GM18505 (cell line): Measurements from ENCODE around the gene NIP7.
"Not testable (repeated sequence)": the region's sequence is repeated elsewhere in the genome, so short reads cannot be mapped to it uniquely, and the experiment has no call there.

Experiments used
- ATAC-seq: cut with Tn5 transposase; IDR thresholded peaks from one replicate; pipeline ENCODE4 v1.9.1; 2021; ENCODE audit not compliant: unreplicated experiment
- POLR2A ChIP-seq: IDR thresholded peaks from 4 replicates; pipeline ENCODE4 v1.6.1; 2011; ENCODE audit warnings: borderline replicate concordance; ENCODE audit not compliant: insufficient read depth, insufficient read length; ENCODE audit errors: extremely low read depth

NIP7 gene

GRCh38 chr16:69345923-69346322 is 6.4 kb downstream of the NIP7 start:
- no peak for TF ChIP-seq POLR2A
- no peak for ATAC-seq

- TF ChIP-seq POLR2A: no peak
- ATAC-seq: no peak
Measured at GRCh38 chr16:69346683-69347082, 7.1 kb downstream of the NIP7 start.

DNA sequence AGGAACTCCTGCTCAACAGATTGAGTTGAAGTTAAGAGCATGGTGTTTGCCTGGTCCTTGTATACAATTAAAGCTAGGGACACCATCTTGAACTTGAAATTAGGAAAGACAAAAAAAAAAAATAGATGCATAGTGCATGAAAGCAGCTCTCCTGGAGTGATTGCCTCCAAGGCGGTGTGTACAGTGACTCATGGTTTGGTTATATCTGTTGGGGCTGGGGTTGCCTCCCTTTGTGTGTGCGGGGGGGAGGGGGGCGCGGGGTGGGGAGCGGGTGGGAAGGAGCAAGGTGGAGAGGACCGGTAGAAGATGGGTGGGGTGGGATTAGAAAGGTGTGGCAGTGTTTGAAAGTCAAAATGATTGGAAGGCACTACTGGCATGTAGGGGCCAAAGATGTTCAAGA is 8.7 kb downstream of the NIP7 start:
- TF ChIP-seq POLR2A: no peak
- no peak for ATAC-seq

DNA sequence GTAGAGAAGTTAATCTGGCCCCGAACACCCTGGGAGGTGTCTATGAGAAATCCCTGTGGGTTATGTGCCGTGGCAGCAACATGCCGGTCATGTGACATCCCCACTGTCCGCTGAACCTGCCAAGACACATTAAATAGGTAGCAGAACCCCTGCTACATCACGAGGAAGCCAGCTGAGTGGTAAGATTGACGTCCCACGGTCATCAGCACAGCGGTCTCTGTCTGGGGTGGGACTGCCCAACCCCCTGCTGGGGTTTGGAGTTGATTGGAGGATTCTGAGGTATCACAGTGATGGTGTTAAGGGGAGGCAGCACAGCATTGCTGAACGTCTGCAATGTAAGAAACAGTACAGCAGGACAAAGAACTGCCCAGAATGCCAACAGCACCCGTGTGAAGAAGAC is 10.0 kb downstream of the NIP7 start:
- no peak for TF ChIP-seq POLR2A
- ATAC-seq: no peak

DNA sequence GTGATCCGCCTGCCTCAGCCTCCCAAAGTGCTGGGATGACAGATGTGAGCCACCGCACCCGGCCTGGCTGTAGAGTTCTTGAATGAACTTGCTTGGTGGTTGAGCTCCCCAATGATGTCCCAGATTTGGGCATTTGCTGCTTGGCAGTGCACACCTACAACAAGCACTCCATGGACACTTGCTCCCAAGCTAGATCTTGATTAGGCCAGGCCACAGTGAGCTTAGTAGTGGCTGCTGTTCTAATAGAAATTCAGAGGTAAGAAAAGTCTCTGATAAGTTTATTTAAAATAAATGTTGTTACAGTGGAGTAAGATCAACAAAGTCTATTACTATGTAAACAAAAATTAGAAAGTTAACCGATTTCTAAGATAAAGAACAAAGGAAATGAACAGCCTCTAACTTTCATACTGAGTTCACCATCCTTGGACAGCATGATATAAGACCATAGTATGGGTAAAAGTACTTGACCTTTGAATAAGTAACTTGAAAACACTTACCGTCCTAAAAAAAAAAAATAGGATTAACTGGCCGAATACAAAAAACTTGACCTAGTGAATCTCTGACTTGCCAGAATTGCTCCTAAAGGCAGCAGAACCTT is 11.1 kb downstream of the NIP7 start:
- ATAC-seq: no peak
- TF ChIP-seq POLR2A: no peak

DNA sequence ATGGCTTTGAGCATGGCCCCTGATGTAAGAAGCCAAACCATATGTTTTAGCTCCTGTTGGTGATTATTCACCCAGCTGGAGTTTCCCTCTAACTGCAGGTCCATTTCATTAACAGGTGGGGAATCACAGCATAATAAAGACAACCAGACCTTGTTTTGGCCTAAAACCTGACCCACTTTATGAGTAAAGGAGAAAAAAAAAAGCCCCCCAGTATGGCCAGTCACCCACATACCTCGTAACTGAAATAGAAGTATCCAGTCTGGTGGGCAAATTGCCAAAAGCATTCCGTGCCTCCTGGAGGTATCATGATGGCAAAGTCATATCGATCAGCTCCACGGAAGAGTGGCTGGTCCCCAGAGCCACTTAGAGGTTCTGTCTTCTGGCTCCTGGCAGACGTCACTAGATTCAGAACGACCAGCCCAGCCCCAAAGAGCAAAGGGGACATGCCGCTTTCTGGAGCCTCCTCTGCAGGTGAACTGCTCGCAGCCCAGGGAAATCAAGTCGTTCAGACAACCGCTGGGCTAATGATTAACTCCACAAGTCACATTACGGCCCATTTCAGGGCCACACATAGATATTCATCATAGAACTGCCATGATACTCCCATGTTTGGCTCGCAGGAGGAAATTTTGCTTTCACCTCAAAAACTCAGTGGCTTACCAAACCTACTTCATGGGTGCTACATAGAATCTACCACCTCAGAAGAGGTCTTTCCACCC is 11.9 kb downstream of the NIP7 start, which contains the start of gene TMED6:
Gene TMED6, minus strand, starts transcription at position 478 of the 719 bp plus-strand sequence. Its CDS starts 33 bp downstream, at position 445.
- no peak for ATAC-seq

DNA sequence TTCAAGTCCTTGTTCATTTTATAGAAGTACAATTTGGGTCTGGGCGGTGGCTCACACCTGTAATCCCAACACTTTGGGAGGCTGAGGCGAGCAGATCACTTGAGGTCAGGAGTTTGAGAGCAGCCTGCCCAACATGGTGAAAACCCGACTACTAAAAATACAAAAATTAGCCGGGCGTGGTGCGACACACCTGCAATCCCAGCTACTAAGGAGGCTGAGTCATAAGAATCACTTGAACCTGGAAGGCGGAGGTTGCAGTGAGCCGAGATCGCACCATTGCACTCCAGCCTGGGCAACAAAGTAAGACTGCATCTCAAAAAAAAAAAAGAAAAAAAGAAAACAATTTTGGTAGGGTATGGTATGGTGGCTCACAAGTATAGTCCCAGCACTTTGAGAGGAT is 20.5 kb downstream of the NIP7 start:
- ATAC-seq: not testable (repeated sequence)

More for the DNA sequence above, 11.9 kb downstream of the NIP7 start, which contains the start of gene TMED6:
- TF ChIP-seq POLR2A: no peak

DNA sequence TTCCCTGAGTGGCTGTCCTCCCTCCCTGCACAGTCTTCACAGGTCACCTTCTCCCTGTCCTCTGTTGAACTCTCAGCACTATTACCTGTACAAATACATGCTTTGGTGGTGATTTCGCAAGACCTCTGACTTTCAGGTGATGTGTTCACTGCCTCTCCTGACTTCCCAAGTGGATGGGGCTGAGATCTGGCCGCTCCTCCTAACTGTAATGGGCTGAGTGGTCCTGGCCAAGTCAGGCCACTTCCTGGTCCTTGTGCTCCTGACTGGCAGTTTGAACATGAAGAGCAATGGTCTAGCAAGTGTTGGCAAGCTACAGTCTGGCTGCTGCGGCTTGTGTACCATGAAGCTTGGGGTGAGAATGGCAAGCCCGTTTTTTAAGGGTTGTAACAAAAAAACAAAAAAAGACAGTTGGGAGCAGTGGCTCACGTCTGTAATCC is 23.7 kb downstream of the NIP7 start:
- TF ChIP-seq POLR2A: no peak
- ATAC-seq: no peak

- no peak for ATAC-seq
- no peak for TF ChIP-seq POLR2A
Measured at GRCh38 chr16:69364088-69364487, 24.5 kb downstream of the NIP7 start.

DNA sequence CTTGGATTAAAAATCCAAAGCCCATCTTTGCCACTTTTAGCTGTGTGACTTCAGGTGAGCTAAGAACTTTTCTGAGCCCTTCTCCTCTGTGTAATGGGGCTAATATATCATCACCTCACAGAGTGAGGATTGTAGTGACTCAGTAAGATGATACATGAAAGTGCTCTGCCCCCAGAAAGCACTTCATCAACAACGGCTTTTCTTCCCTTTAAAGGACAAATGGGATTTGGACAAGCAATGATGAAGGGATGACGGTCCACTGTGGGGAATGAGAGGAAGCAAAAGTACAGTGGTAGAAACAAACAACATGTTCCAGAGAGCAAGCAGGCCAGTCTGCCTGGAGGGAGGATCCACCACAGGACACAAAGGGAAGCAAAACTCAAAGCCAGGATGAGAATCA is 26.3 kb downstream of the NIP7 start:
- no peak for TF ChIP-seq POLR2A
- no peak for ATAC-seq

DNA sequence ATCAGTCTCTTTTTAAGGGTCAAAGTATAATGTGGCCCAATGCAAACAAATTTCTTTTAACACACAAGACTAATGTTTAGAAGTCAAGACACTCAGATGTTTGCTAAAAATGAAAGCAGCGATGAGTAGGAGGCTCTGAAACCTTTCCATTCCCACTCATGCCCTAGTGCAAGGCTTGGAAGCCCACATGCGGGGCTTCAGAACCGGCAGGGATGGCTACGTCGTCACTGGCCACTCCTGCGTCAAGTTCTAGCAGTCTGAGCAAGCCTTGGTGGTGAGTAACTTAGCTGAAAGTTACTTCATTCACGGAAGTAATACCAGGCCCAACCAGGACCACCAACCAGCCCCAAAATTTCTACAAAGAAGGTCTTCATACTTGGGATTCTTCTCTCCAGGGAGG is 26.9 kb downstream of the NIP7 start:
- ATAC-seq: no peak
- no peak for TF ChIP-seq POLR2A

GRCh38 chr16:69367980-69368379 is 28.4 kb downstream of the NIP7 start:
- TF ChIP-seq POLR2A: no peak
- no peak for ATAC-seq

DNA sequence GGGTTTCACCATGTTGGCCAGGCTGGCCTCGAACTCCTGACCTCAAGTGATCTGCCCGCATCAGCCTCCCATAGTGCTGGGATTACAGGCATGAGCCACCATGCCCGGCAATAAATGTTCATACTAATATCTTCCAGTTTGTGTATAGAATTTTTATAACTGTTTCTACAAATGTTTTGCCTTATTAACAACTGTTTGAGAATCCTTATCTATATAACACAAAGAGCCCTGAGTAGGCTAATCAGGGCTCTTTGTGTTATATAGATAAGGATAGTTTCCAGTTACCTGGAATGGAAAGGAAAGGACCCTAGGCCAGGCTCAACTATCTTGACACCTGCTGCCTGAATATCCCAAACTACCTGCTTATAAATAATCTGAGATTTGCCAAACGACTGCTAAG is 29.3 kb downstream of the NIP7 start:
- no peak for ATAC-seq
- no peak for TF ChIP-seq POLR2A

GRCh38 chr16:69371564-69371963 is 32.0 kb downstream of the NIP7 start:
- TF ChIP-seq POLR2A: no peak
- no peak for ATAC-seq
